ENCODE results near the gene ASAP3. TPM values are rescaled to one million over a fixed set of nuclear protein-coding genes. Genes with fewer than 3 reads are reported as not detected.

The ASAP3 gene
- total and polyA plus RNA-seq, 2 donors (not counting 3 experiments of a cell fraction or from before 2014, with no cell fraction given): 12.5 to 14.2 TPM

GRCh38 chr1:23419180-23419579, 64.8 kb downstream of the ASAP3 start:
- intact Hi-C loops (cut with micrococcal nuclease): no loop called here
- dilution Hi-C loops (cut with MboI; ENCODE audit: extremely low pct_ligation_motif_present, low sequenced_read_pairs): no loop called here
- TF ChIP-seq POLR2AphosphoS5 (IDR thresholded peaks at IDR 0.05; ENCODE audit: insufficient read depth, low read depth, low read length) (no peak), MYC (IDR thresholded peaks at IDR 0.05; ENCODE audit: low read depth, low read length) (no peak), GATA2 (IDR thresholded peaks at IDR 0.05; ENCODE audit: insufficient read depth, insufficient read length, low read depth, low read length) (no peak), FOS (IDR thresholded peaks at IDR 0.05; ENCODE audit: borderline replicate concordance, insufficient read depth, low read length) (no peak), EZH2 (IDR thresholded peaks at IDR 0.05; ENCODE audit: borderline replicate concordance, low read depth, low read length, severe bottlenecking) (no peak), POLR2A (IDR thresholded peaks at IDR 0.05; ENCODE audit: low read depth, low read length) (no peak), JUN (IDR thresholded peaks at IDR 0.05; ENCODE audit: borderline replicate concordance, insufficient read depth, insufficient read length, low read depth) (no peak)
- TF ChIP-seq, protein P1, sequence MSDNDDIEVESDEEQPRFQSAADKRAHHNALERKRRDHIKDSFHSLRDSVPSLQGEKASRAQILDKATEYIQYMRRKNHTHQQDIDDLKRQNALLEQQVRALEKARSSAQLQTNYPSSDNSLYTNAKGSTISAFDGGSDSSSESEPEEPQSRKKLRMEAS (IDR thresholded peaks at IDR 0.05; ENCODE audit: insufficient read depth, insufficient read length): no peak
- TF ChIP-seq, protein P2, sequence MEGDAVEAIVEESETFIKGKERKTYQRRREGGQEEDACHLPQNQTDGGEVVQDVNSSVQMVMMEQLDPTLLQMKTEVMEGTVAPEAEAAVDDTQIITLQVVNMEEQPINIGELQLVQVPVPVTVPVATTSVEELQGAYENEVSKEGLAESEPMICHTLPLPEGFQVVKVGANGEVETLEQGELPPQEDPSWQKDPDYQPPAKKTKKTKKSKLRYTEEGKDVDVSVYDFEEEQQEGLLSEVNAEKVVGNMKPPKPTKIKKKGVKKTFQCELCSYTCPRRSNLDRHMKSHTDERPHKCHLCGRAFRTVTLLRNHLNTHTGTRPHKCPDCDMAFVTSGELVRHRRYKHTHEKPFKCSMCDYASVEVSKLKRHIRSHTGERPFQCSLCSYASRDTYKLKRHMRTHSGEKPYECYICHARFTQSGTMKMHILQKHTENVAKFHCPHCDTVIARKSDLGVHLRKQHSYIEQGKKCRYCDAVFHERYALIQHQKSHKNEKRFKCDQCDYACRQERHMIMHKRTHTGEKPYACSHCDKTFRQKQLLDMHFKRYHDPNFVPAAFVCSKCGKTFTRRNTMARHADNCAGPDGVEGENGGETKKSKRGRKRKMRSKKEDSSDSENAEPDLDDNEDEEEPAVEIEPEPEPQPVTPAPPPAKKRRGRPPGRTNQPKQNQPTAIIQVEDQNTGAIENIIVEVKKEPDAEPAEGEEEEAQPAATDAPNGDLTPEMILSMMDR (IDR thresholded peaks at IDR 0.05; ENCODE audit: extremely low read depth in 1 of 2, insufficient read depth in 1 of 2, low read depth in 1 of 2, low read length in 2 of 2): no peak
- Histone ChIP-seq H3K36me3 (ENCODE audit: control insufficient read depth in 2 of 2, extremely low read depth in 1 of 2, insufficient read depth in 2 of 2, low read length in 2 of 2) (no peaks in the 10 kb centered on the region), H2AFZ (ENCODE audit: low read depth, low read length) (no peak overlapping the region), H3K27me3 (ENCODE audit: control insufficient read depth in 2 of 2, insufficient read depth in 2 of 2, low read length in 2 of 2) (peaks cover 0 to 1% of the 10 kb centered on the region in 2 experiments), H3K9ac (replicated peaks; ENCODE audit: extremely low read depth, insufficient read depth, low read length) (no peak overlapping the region), H3K4me2 (ENCODE audit: insufficient read depth, low read length) (no peak overlapping the region), H3K4me3 (replicated peaks in 1 of 3; ENCODE audit: insufficient read depth in 1 of 3, low read depth in 1 of 3, low read length in 3 of 3) (no peak overlapping the region), H3K27ac (ENCODE audit: insufficient read depth, low read depth, low read length) (no peak overlapping the region), H3K79me2 (ENCODE audit: control insufficient read depth, insufficient read depth, low read length) (no peaks in the 10 kb centered on the region), H4K20me1 (replicated peaks; ENCODE audit: control insufficient read depth, extremely low read depth, insufficient read depth, low read length) (no peaks in the 10 kb centered on the region), H3K9me1 (replicated peaks; ENCODE audit: control insufficient read depth, extremely low read depth, insufficient read depth, low read length) (no peaks in the 10 kb centered on the region), H3K9me3 (replicated peaks; ENCODE audit: control insufficient read depth, insufficient read depth, low read length) (no peaks in the 10 kb centered on the region), H3K4me1 (ENCODE audit: control insufficient read depth, extremely low read depth, insufficient read depth, low read length) (peaks cover 10% of the 10 kb centered on the region)
- DNase-seq (ENCODE audit: low read depth, low spot score): no peak
- FAIRE-seq: no peak
- POLR2A ChIA-PET: no interaction called here
- no TSS peak for BruUV-seq (replicated peaks)
- CTCF ChIA-PET: interaction anchor here (1.6 kb wide), 1 partner anchor 15 kb away, joined by 8 read pairs; no protein-coding TSS in a partner anchor

Measured in endothelial cell of umbilical vein (primary cell).